ENCODE results near the gene C11orf54. TPM values are rescaled to one million over a fixed set of nuclear protein-coding genes. Genes with fewer than 3 reads are reported as not detected.
"Not testable (repeated sequence)": the region's sequence is repeated elsewhere in the genome, so short reads cannot be mapped to it uniquely, and the experiment has no call there.

Gene C11orf54
- total RNA-seq, 1 donor from 2014 or later, result 21.1 TPM

DNA sequence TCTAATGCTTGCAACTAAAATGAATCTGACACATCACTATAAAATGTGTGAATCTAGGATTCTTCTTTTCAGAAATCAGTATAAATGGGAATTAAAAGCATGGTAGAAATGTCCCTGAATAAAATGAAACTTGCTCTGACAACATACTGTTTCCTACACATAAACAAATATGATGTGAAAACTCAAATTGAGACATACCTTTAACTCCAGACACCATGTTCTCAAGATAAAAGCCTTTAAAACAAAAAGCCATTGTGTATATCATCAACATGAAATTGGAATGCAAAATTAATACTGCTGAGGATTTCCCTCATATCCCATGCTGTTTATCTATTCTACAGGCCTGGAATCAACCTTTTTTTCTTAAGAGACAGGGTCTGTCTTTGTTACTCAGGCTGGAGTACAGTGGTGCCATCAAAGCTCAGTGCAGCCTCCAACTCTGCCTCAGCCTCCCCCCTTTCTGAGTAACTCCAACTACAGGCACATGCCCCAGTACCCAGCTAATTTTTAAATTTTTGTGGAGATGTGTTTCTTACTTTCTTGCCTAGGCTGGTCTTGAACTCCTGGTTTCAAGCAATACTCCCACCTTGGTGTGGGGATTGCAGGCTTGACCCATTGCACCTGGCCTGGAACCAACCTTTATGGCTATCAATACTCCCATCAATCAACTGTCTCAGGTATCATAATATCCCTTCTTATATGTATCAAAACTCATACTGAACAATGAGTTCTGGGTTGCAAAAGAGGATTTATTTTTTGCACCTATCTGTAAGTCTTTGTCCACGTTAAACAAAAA lies 6.8 kb upstream of the C11orf54 start:
- no peak for DNase-seq (ENCODE audit: low spot score)

DNA sequence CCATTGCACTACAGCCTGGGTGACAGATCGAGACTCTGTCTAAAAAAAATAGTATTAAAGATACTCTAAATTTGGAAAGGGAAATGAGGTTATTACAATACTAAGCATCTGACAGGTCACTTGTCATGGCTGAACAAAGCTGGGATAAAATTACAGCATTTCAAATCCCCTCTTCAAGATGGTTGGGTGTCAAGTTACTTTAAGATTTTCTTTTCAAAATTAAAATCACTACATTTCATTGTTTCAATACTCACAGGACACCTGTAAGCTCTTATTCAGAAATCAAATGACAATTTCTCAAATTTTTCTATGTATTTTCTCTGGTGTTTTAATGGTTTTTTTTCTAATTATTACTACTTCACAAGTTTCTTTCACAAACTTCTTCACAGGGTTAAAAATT lies 5.8 kb upstream of the C11orf54 start:
- DNase-seq (ENCODE audit: low spot score), result no peak

DNA sequence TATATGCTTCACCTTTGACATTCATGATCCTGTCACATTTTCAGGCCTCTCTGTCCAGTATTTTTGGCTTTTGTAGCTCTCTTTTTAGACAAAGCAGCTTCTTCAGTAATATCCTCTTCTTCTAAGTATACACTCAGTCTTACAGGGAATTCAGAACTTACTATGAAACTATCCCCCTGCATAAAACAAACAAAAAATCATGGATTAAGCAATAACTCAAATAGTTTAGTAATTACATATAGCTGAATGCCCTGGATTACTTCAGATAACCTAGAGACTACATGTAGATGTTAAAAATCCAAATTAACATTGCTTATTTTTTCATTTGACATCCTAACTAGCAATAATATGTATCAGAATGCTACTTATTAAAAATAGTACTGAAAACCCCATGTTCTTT lies 5.3 kb upstream of the C11orf54 start:
- no peak for DNase-seq (ENCODE audit: low spot score)

DNA sequence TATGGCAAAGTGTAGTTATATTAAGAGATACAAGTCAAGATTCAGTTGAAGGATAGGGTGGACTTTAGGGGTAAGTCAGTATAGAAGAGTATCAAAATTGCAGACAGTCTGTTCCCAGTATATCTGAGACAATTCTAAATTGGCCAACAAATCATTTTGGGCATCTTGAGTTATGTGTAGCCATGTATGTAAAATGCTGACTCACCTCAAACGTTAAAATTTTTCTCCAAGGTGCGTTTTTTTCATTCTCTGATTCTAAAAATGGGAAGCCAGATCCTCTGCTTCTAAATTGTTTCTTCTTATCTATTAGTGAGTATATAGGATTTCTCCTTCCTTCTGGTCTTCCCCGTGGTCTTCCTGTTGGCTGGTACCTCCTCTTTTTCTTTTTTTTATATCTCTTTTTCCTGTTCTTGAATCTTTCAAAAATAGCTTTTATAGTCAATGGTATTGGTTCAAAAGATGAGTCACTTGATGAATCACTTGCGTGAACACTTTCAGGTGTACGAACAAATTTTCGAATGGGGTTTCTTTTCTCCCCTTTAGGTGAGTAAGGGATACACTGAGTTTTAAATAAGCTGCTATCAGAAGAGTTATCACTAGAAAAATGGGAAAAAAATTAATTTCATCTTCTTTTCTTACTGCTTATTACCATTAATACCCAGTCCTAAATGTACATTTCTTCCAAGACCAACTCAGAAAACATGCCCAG lies 3.4 kb upstream of the C11orf54 start:
- DNase-seq (ENCODE audit: low spot score), result no peak

DNA sequence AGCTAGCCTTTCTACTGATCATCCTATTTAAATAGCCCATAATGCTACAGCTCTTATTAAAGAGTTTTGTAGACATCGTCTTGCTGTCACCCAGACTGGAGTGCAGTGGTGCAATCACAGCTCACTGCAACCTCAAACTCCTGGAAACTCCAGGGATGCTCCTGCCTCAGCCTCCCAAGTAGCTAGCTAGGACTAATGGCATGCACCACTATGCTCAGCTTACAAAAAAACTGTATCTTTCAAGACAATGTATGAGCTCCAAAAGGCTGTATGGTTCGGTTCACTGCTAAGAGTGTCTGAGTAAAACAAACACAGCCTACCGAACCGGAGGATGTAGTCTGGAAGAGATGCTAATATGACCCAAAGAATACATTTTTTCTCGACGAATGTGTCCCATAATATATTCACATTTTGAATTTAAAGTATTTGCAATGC lies 2.8 kb upstream of the C11orf54 start:
- no peak for DNase-seq (ENCODE audit: low spot score)

DNA sequence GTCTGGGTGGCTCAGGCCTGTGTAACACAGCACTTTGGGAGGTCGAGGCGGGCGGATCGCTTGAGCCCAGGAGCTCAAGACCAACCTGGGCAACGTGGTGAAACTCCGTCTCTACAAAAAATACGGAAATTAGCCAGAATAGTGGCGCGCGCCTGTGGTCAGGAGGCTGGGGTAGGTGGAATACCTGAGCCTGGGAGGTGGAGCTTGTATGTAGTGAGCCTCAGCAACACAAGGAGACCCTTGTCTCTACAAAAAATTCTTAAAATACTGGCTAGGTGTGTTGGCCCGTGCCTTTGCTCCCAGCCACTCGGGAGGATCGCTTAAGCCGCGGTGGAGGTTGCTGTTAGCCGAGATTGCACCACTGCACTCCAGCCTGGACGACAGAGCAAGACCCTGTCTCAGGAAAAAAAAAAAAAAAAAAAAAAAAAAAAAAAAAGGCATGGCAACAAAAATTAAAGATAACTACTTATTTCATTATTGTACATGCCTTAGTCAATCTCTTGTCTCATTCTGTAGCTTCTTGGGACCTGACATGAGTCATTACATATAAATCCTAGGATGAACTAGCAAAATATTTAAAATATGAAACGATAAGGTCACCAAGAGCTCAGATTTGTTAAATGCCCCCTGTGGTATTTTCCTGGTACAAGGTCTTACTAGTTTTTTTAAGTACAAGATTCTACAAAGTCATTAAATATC lies 1.3 kb upstream of the C11orf54 start:
- DNase-seq (ENCODE audit: low spot score), result no peak

DNA sequence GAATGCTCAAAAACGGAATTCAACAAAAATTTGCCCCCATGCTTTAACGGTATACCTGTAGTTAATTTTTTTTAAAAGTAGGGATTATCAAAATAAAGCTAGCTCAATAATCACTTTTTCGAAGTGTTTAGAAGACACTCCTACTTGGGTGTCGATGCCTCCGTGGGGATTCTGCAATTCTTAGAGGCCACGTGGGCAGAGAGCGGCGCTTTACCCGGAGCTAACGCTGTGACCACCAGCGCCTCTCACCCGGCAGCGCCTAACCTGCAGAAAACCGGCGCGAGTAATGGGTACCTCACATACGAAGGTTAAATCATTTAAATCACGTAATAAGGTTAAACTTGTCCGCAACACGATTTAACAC lies 760 bp upstream of the C11orf54 start:
- DNase-seq (ENCODE audit: low spot score), result no peak

DNA sequence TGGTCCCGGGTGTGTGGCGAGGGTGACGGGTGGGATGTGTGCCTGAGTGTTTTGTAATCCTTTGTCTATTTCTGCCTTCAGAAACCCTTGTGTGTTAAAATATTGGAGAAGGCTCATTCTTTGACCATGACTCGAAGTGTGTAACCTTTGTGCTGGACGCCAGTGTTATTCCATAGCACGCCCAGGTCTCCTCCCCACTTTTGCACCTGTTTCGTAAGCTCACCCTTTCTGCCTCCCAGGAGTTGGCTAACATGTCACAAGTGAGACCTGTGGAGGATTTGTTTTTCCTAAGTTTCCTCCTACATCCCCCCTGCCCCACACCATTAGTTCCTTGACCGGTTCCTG lies 382 bp downstream of the C11orf54 start:
- no peak for DNase-seq (ENCODE audit: low spot score)

DNA sequence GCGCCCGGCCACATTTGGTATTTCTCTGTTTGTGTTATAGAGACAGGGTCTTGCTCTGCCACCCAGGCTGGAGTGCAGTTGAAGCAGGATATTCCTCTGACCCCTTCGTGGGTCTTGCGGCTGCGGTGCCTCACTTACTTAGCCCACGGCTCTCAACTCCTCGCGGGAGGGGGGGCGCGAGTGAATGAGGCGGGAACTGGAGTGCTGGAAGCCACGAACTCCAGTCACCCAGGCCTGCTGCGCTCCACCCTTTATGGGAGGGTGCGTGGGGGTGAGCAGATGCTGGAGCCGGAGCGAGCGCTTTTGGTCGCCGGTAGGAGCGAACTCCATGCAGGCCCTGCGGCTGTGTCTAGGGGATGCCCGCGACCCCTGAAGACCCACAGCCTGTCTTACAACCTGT lies 1.8 kb downstream of the C11orf54 start:
- DNase-seq (ENCODE audit: low spot score), result no peak

DNA sequence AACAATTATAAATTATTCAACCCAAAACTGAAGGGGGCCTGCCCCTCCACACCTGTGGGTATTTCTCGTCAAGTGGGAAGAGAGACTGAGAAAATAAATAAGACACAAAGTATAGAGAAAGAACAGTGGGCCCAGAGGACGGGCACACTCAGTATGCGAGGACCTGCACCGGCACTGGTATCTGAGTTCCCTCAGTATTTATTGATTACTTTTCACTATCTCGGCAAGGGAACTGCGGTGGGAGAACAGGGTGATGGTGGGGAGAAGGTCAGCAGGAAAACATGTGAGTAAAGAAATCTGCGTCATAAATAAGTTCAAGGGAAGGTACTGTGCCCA lies 3.2 kb downstream of the C11orf54 start:
- no peak for DNase-seq (ENCODE audit: low spot score)

DNA sequence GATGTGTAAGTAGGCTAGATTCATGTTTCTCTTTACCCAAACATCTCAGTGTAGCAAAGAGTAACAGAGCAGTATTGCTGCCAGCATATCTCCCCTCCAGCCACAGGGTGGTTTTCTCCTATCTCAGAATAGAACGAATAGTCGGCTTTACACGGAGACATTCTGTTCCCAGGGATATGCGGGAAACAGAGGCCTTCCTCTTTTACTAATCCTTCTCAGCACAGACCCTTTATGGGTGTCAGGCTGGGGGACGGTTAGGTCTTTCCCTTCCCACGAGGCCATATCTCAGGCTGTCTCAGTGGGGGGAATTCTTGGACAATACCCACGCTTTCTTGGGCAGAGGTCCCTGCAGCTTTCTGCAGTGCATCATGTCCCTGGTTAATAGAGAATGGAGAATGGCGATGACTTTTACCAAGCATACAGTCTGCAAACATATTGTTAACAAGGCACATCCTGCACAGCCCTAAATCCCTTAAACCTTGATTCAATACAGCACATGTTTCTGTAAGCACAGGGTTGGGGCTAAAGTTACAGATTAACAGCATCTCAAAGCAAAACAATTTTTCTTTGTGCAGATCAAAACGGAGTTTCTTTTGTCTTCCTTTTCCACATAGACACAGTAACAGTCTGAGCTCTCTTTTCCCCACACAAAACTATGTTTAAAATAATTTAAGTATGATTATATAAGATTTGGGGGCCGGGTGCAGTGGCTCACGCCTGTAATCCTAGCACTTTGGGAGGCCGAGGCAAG lies 3.7 kb downstream of the C11orf54 start:
- DNase-seq (ENCODE audit: low spot score), result not testable (repeated sequence)

DNA sequence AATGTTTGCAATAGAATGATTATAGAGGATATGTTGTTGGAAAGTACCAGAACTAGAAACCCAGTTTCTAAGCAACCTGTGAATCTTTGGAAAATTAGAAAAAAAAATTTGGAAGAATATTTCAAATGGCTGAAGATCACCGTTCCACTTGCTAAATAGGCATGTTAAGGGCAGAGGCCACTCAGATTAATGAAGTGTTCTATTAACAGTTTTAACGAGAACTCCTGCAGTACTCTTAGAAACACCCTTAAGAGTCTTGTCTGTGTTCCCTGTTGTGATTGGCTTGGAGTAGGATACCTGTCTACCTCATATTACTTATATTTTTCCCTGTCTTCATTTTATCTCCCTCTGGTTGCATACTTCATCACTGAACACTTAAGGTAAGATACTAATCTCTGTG lies 4.6 kb downstream of the C11orf54 start:
- no peak for DNase-seq (ENCODE audit: low spot score)

DNA sequence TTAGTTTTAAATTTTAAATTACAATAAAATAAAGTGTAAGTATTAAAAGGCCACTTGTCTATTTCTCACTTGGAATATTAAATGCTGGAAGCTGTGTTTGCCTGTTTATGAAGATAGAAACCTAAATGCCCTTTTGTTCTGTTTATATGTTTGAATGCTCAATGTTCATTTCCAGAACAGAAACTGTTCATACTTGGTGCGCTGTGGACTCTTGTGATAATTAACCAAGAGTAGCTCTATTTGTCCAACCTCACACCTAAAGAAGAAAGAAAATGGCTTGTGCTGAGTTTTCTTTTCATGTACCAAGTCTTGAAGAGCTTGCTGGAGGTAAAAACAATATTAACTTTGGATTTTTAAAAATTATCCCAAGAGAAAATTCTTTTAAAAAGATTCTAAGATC lies 5.7 kb downstream of the C11orf54 start:
- DNase-seq (ENCODE audit: low spot score), result no peak

DNA sequence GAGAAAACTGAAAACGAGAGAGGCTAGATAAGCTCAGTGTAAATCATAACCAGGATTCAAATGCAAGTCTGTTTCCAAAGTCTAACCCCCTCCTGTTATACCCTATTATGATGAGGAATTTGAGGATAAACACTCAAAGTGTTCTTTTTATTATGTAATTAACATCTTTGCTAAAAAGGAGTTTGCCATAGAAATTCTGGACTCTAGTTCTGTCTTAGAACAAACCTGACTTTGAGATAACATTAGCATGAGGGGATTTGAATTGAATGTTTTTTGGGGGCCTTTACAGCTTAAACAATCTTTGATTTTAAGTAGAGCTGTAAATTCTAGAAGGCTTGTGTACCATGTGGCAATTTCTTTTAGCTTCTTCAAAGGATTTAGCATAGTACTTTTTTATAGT lies 9.5 kb downstream of the C11orf54 start:
- DNase-seq (ENCODE audit: low spot score), result no peak

DNA sequence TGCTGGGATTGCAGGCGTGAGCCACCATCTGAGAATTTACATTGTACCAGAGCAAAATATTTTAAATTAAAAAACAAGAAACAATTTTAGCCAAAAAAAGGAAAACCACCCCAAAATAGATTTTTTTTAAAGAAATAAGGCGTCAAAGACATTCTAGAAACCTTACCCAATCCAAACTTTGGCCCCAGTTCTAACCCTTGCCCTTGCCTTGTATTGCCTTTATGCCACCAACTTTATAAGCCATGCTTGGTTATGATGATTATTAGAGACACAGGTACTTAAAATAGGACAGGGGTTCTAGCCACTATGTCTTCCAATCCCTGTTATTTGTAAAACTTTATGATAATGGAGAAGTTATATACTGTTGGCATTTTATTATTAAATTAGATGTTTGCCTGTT lies 11.8 kb downstream of the C11orf54 start:
- no peak for DNase-seq (ENCODE audit: low spot score)

DNA sequence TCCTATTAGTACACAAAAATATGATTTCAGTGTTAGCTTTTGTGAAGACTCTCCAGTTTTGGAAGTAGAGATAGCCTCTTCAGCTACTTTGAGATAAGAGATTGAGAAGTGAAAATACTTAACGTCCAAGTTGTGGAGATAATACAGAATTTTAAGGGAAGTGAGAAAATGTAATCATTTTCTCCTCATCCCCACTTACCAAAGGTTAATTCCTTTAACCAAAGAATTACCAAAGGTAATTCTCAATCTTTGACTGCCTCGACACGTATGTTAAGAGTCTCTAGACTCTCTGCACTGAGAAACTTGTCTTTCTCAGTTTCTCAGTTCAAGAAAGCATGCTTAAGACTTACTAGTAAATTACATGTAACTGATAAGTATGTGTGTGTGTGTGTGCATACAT lies 15.3 kb downstream of the C11orf54 start:
- no peak for DNase-seq (ENCODE audit: low spot score)

DNA sequence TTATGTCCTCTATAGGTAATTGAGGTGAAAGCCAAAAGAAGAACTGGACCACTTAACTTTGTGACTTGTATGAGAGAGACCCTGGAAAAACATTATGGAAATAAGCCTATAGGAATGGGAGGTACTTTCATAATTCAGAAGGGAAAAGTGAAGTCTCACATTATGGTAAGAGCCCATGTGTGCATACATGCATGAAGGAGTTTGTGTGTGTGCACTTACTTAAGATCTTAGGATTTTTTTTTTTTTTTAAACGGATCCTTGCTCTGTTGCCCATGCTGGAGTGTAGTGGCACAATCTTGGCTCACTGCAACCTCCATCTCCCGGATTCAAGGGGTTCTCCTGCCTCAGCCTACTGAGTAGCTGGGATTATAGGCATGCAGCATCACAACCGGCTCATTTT lies 15.8 kb downstream of the C11orf54 start:
- no peak for DNase-seq (ENCODE audit: low spot score)

DNA sequence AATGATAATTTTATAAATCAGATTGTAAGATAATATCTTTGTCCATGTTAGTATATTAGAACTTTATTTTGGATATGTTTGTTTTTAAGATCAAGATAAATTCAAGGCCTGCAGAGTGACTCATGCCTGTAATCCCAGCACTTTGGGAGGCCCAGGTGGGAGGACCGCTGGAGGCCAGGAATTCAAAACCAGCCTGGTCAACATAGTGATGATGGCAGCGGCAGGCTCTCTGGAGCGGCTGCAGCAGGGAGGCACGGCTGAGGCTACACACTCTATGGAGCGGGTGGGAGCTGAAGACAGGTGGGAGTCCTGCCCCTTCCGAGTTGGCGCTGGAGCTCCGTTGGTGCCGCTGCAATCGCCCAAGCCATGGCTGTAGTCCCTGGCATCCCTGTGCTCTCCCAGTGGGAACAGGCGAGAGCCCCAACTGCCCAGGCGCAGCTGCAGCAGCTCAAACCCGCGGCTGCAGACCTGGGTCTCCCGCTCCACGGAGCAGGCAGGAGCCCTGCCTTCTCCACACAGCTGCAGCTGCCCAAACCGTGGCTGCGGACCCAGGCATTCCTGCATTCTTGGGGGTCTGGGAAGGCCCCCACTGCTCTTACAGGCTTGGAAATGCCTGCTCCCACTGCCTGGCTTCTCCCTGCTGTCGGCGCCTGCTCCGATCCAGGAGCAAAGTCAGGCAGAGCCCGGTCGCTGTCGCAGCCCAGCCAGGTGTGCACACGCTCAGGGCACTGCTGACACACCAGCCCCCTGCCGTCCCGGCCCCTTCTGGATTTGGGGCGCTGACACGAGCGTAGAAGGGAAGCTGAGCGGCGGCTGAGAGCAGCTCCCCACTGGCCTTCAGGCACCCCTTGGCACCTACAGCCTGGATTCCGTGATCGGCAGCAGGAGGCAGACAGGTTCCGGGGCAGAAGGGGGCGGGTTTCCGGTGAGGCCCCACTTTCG lies 16.7 kb downstream of the C11orf54 start:
- DNase-seq (ENCODE audit: low spot score), result no peak

DNA sequence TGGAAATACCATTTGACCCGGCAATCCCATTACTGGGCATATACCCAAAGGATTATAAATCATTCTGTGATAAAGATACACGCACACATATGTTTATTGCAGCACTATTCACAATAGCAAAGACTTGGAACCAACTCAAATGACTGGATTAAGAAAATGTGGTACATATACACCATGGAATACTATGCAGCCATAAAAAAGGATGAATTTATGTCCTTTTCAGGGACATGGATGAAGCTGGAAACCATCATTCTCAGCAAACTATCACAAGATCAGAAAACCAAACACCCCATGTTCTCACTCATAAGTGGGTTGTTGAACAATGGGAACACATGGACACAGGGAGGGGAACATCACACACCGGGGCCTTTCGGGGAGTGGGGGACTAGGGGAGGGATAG lies 17.7 kb downstream of the C11orf54 start:
- DNase-seq (ENCODE audit: low spot score), result not testable (repeated sequence)

DNA sequence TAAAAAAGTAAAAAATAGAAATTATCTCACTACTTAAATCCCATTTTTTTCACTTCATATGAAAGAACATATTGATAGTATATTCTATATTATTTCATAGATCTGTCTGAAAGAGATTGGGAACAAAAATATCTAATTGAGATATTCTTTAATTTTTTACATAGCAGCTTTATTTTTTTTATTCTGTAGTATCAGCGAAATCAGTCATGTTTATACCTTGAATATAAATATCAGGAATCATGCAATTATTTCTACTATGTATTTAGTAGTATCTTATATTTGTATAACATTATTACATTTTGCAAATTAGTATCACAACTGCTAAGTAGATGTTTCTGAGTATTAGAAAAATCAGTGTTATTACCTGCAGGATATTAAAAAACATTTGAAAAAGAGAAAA lies 20.4 kb downstream of the C11orf54 start:
- no peak for DNase-seq (ENCODE audit: low spot score)

DNA sequence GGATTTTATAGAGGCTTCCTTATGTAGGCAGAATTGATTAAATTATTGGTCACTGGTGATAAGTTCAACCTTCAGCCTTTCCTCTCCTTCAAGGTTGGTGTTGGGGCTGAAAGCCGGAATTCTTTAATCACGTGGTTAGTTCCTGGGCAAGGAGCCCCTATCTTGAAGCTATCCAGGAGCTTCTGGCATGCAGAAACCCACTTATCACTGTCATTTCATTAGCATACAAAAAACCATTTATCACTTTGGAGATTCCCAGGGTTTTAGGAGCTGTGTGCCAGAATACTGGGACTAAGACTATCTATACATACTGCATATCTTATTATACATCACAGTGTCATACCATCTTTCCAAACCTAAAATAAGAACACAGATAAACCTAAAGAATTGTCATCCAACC lies 24.1 kb downstream of the C11orf54 start:
- no peak for DNase-seq (ENCODE audit: low spot score)

All from mesenteric fat pad (tissue), 1 donor.